Measurements from ENCODE around the gene LHFPL3. TPM values are rescaled to one million over a fixed set of nuclear protein-coding genes. Genes with fewer than 3 reads are reported as not detected.

Gene LHFPL3
- total and polyA plus RNA-seq, 2 experiments from 2014 or later: not detected

GRCh38 chr7:104950754-104951153 lies 622.4 kb downstream of the LHFPL3 start:
- H4K20me1 ChIP-seq (ENCODE audit: insufficient read depth): no peaks in the 10 kb centered on the region
- H3K4me1 ChIP-seq (ENCODE audit: insufficient read depth): peaks cover 9% of the 10 kb centered on the region
- in situ Hi-C loops (cut with MboI): no loop called here
- no peaks in the 10 kb centered on the region for H3K9me2 ChIP-seq (ENCODE audit: insufficient read depth)
- DNase-seq: no peak
- WGBS, 2 experiments (ENCODE audit: low coverage in 1 of 2, low lambda C conversion rate in 2 of 2, missing lambda C conversion rate in 2 of 2): 32 to 52% methylated on average over 2 of the region's 2 CpGs
- H2AFZ ChIP-seq: peak overlapping the region; percentile 58; the same call in 1 of the 2 replicates
- no peaks in the 10 kb centered on the region for H3K27me3 ChIP-seq (replicated peaks; ENCODE audit: insufficient read depth)
- H3K79me2 ChIP-seq (ENCODE audit: insufficient read depth): no peaks in the 10 kb centered on the region
- peaks cover 16% of the 10 kb centered on the region for H3F3A ChIP-seq (ENCODE audit: insufficient read depth)
- no peak overlapping the region for H3K4me2 ChIP-seq (ENCODE audit: unreplicated experiment)
- no peak for TF ChIP-seq EZH2phosphoT487 (IDR thresholded peaks at IDR 0.05; ENCODE audit: insufficient read depth, low read depth)
- TF ChIP-seq EZH2 (IDR thresholded peaks at IDR 0.05; ENCODE audit: insufficient read depth, poor library complexity, severe bottlenecking): no peak
- no peaks in the 10 kb centered on the region for H3K9me3 ChIP-seq (ENCODE audit: low read depth)
- H3K36me3 ChIP-seq (ENCODE audit: low read depth): no peaks in the 10 kb centered on the region
- no peak overlapping the region for H3K9ac ChIP-seq
- no peak overlapping the region for H3K4me3 ChIP-seq
- H3K27ac ChIP-seq: peak overlapping the region; percentile 60

- Histone ChIP-seq H3K27ac (peak overlapping the region; percentile 60), H3K36me3 (ENCODE audit: low read depth) (no peaks in the 10 kb centered on the region), H3K9ac (peak overlapping the region; percentile 34; the same call in 1 of the 2 replicates), H3F3A (ENCODE audit: insufficient read depth) (peaks cover 17% of the 10 kb centered on the region), H3K4me1 (ENCODE audit: insufficient read depth) (peaks cover 6% of the 10 kb centered on the region), H3K27me3 (replicated peaks; ENCODE audit: insufficient read depth) (no peaks in the 10 kb centered on the region), H3K9me2 (ENCODE audit: insufficient read depth) (no peaks in the 10 kb centered on the region), H3K79me2 (ENCODE audit: insufficient read depth) (no peaks in the 10 kb centered on the region), H3K9me3 (ENCODE audit: low read depth) (no peaks in the 10 kb centered on the region), H3K4me3 (no peak overlapping the region), H3K4me2 (ENCODE audit: unreplicated experiment) (no peak overlapping the region), H4K20me1 (ENCODE audit: insufficient read depth) (no peaks in the 10 kb centered on the region), H2AFZ (peak overlapping the region; percentile 58)
- 13 to 14% methylated on average over 7 of the region's 7 CpGs for WGBS, 2 experiments (ENCODE audit: low coverage in 1 of 2, low lambda C conversion rate in 2 of 2, missing lambda C conversion rate in 2 of 2)
- in situ Hi-C loops (cut with MboI): no loop called here
- TF ChIP-seq EZH2phosphoT487 (IDR thresholded peaks at IDR 0.05; ENCODE audit: insufficient read depth, low read depth) (no peak), EZH2 (IDR thresholded peaks at IDR 0.05; ENCODE audit: insufficient read depth, poor library complexity, severe bottlenecking) (no peak)
- peak; percentile 74 for DNase-seq
These were observed 623.1 kb downstream of the LHFPL3 start for GRCh38 chr7:104951546-104951945.

- TF ChIP-seq EZH2 (IDR thresholded peaks at IDR 0.05; ENCODE audit: insufficient read depth, poor library complexity, severe bottlenecking) (no peak), EZH2phosphoT487 (IDR thresholded peaks at IDR 0.05; ENCODE audit: insufficient read depth, low read depth) (no peak)
- Histone ChIP-seq H3K79me2 (ENCODE audit: insufficient read depth) (no peaks in the 10 kb centered on the region), H3K27ac (no peak overlapping the region), H3K9me2 (ENCODE audit: insufficient read depth) (no peaks in the 10 kb centered on the region), H3K9me3 (ENCODE audit: low read depth) (no peaks in the 10 kb centered on the region), H3K36me3 (ENCODE audit: low read depth) (no peaks in the 10 kb centered on the region), H4K20me1 (ENCODE audit: insufficient read depth) (no peaks in the 10 kb centered on the region), H3K4me3 (no peak overlapping the region), H3K27me3 (replicated peaks; ENCODE audit: insufficient read depth) (no peaks in the 10 kb centered on the region), H3F3A (ENCODE audit: insufficient read depth) (peaks cover 26% of the 10 kb centered on the region), H3K4me1 (ENCODE audit: insufficient read depth) (peaks cover 15% of the 10 kb centered on the region), H3K4me2 (ENCODE audit: unreplicated experiment) (no peak overlapping the region), H3K9ac (no peak overlapping the region), H2AFZ (no peak overlapping the region)
- WGBS, 2 experiments (ENCODE audit: low coverage in 1 of 2, low lambda C conversion rate in 2 of 2, missing lambda C conversion rate in 2 of 2): 30 to 63% methylated on average over 2 of the region's 2 CpGs
- in situ Hi-C loops (cut with MboI): no loop called here
- no peak for DNase-seq
These were observed 626.9 kb downstream of the LHFPL3 start for GRCh38 chr7:104955276-104955675.

Small RNAs within 50 kb of the gene (small RNA-seq; reads per million reads assigned to genes)
- not detected for gene RN7SL8P (ENCODE audit: low read depth, low replicate concordance)

Other genes starting within 250 kb of the LHFPL3 start
- gene ORC5, start 120.6 kb upstream of the LHFPL3 start, total RNA-seq (2014; rRNA removed; shearing (Covaris generic)): 21.4 and 23.3 TPM in 2 replicates
- 24.0 and 24.9 TPM in 2 replicates for gene ORC5, start 120.6 kb upstream of the LHFPL3 start, polyA plus RNA-seq (2016; fragmentation: Nextera tagmentation; extraction: Ambion mirVana)

Data from GM23248 (cell line).